Esophagus squamous epithelium (tissue), 4 donors: ENCODE data around the gene FUT7.

ENCODE experiments used
- CTCF ChIP-seq, 6 experiments: fragments of 450-650 bp in 4 of 6; fragments of 200-600 bp in 2 of 6; sonication (generic) in 2 of 6; IDR thresholded peaks; one replicate each; pipeline ENCODE4 v1.5.1; 2016 to 2019; ENCODE audit warnings: antibody characterized with exemption in 6 of 6, mild to moderate bottlenecking in 4 of 6, moderate library complexity in 4 of 6
- POLR2A ChIP-seq, 4 donors: fragments of 450-650 bp; IDR thresholded peaks; one replicate each; pipeline ENCODE4 v1.6.1; 2017; ENCODE audit warnings: antibody characterized with exemption in 4 of 4, mild to moderate bottlenecking in 4 of 4, moderate library complexity in 3 of 4

- TF ChIP-seq CTCF (IDR thresholded peaks at IDR 0.05) (no peak), POLR2A (IDR thresholded peaks at IDR 0.05) (no peak)
Observed at GRCh38 chr9:137016436-137016835, 15.5 kb downstream of the FUT7 start.
